Neural cell (in vitro differentiated cells): Measurements from ENCODE around the gene TMEM117. TPM values are rescaled to one million over a fixed set of nuclear protein-coding genes. Genes with fewer than 3 reads are reported as not detected.

Source experiments
- H2AFZ ChIP-seq: fragments of 200-600, 300-800 bp; sonication (generic), shearing (Covaris generic); 2 replicates; pipeline ENCODE4 v1.6.0; 2014; ENCODE audit warnings: low read depth, mild to moderate bottlenecking, antibody characterized with exemption, low read length, moderate library complexity
- H3F3A ChIP-seq: fragments of 200-600 bp; shearing (Covaris generic); 2 replicates; pipeline ENCODE4 v1.6.1; 2016; ENCODE audit warnings: mild to moderate bottlenecking, moderate library complexity, mixed read lengths, antibody characterized with exemption, low read length; ENCODE audit not compliant: insufficient read depth, poor library complexity, severe bottlenecking
- H3K27ac ChIP-seq: fragments of 200-600, 300-800 bp; sonication (generic), shearing (Covaris generic); 2 replicates; pipeline ENCODE4 v1.5.1; 2014; ENCODE audit warnings: mild to moderate bottlenecking, low read length, moderate library complexity
- H3K27me3 ChIP-seq: fragments of 300-800, 200-600 bp; sonication (generic), shearing (Covaris generic); 2 replicates; pipeline ENCODE4 v1.6.0; 2014; ENCODE audit warnings: mild to moderate bottlenecking, low read depth, low read length, moderate library complexity; ENCODE audit not compliant: insufficient read depth
- H3K36me3 ChIP-seq: fragments of 300-800, 200-600 bp; sonication (generic), shearing (Covaris generic); 2 replicates; pipeline ENCODE4 v1.5.1; 2014; ENCODE audit warnings: mild to moderate bottlenecking, antibody characterized with exemption, low read length, moderate library complexity; ENCODE audit not compliant: insufficient read depth
- H3K4me2 ChIP-seq: fragments of 300-800, 200-600 bp; sonication (generic), shearing (Covaris generic); 2 replicates; pipeline ENCODE4 v1.6.0; 2014; ENCODE audit warnings: mild to moderate bottlenecking, low read length
- H3K4me3 ChIP-seq: fragments of 300-800, 200-600 bp; sonication (generic), shearing (Covaris generic); 2 replicates; pipeline ENCODE4 v1.5.1; 2014; ENCODE audit warnings: mild to moderate bottlenecking, low read length, moderate library complexity
- H3K79me2 ChIP-seq: fragments of 200-600 bp; shearing (Covaris generic); replicated peaks from 2 replicates; pipeline ENCODE4 v1.6.0; 2014; ENCODE audit warnings: mild to moderate bottlenecking, low read length, moderate library complexity; ENCODE audit not compliant: insufficient read depth
- H3K9ac ChIP-seq: fragments of 300-800, 200-600 bp; sonication (generic), shearing (Covaris generic); 2 replicates; pipeline ENCODE4 v1.6.1; 2016; ENCODE audit warnings: mild to moderate bottlenecking, low read length, mixed read lengths
- H3K9me2 ChIP-seq: fragments of 200-600 bp; shearing (Covaris generic); 2 replicates; pipeline ENCODE4 v1.6.1; 2016; ENCODE audit warnings: mild to moderate bottlenecking, low read length, mixed read lengths; ENCODE audit not compliant: insufficient read depth
- H3K9me3 ChIP-seq: fragments of 200-600, 300-800 bp; sonication (generic), shearing (Covaris generic); 2 replicates; pipeline ENCODE4 v1.6.1; 2016; ENCODE audit warnings: mild to moderate bottlenecking, mixed run types, low read length, moderate library complexity, mixed read lengths
- H4K20me1 ChIP-seq: fragments of 200-600 bp; shearing (Covaris generic); 2 replicates; pipeline ENCODE4 v1.6.1; 2016; ENCODE audit warnings: mild to moderate bottlenecking, mixed run types; ENCODE audit not compliant: insufficient read depth
- EP300 ChIP-seq: fragments of 450-650 bp; conservative IDR thresholded peaks from 2 replicates; pipeline ENCODE4 v1.6.1; 2014; ENCODE audit warnings: antibody characterized with exemption, mild to moderate bottlenecking, moderate library complexity; ENCODE audit not compliant: poor library complexity, severe bottlenecking
- EZH2 ChIP-seq: fragments of 200-600, 300-800 bp; shearing (Covaris generic), sonication (generic); IDR thresholded peaks from 2 replicates; pipeline ENCODE4 v1.6.1; 2014; ENCODE audit warnings: antibody characterized with exemption, low read length, borderline replicate concordance, mild to moderate bottlenecking; ENCODE audit not compliant: insufficient read depth, poor library complexity, severe bottlenecking
- MXI1 ChIP-seq: fragments of 450-650 bp; conservative IDR thresholded peaks from 2 replicates; pipeline ENCODE4 v1.6.1; 2014; ENCODE audit warnings: antibody characterized with exemption, mild to moderate bottlenecking; ENCODE audit not compliant: poor library complexity, severe bottlenecking
- POLR2AphosphoS5 ChIP-seq: IDR thresholded peaks from 2 replicates; pipeline ENCODE4 v1.6.1; 2012
- RAD21 ChIP-seq: fragments of 450-650 bp; conservative IDR thresholded peaks from 2 replicates; pipeline ENCODE4 v1.6.1; 2014; ENCODE audit warnings: antibody characterized with exemption, mild to moderate bottlenecking, moderate library complexity
- SMC3 ChIP-seq: fragments of 450-650 bp; conservative IDR thresholded peaks from 2 replicates; pipeline ENCODE4 v1.6.1; 2014; ENCODE audit warnings: antibody characterized with exemption, mild to moderate bottlenecking, moderate library complexity; ENCODE audit not compliant: poor library complexity
- TAF1 ChIP-seq: IDR thresholded peaks from 2 replicates; pipeline ENCODE4 v1.6.1; 2012; ENCODE audit warnings: low read depth
- polyA plus RNA-seq: library from polyadenylated mRNA; depleted of rRNA; stranded (reverse); fragments of >200 nt; gene quantifications from 2 replicates; pipeline ENCODE4 v1.2.3, GENCODE V29; 2014
- TF ChIP-seq, protein P1 (sequence below): fragments of 450-650 bp; IDR thresholded peaks from 2 replicates; pipeline ENCODE4 v1.5.1; 2014; ENCODE audit warnings: antibody characterized with exemption, mild to moderate bottlenecking, moderate library complexity; ENCODE audit not compliant: poor library complexity, severe bottlenecking
- TF ChIP-seq, protein P2 (sequence below): IDR thresholded peaks from 2 replicates; pipeline ENCODE4 v1.6.1; 2012; ENCODE audit warnings: borderline replicate concordance

The TMEM117 gene
- polyA plus RNA-seq, 1 donor from 2014 or later: 5.3 TPM

DNA sequence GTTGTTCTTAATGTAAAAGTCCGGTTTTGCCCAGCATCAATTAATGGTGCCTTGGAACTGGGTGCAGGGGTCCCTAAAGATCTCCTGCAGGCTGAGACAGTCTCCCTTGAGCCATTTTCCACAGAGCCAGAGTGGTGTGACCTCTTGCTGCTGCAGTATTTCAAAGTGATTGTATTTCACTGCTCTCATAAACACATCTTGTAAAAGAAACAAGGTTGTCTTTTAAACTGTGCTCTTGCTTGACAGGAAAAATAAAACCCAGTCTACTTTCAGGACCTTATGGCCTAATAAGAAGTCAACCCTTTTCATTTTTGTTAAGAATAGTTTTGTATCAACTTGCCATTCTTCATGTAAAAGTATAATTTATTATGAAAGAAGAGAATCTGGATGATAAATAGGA lies 44.7 kb downstream of the TMEM117 start:
- no peaks in the 10 kb centered on the region for H3F3A ChIP-seq
- no peaks in the 10 kb centered on the region for H3K36me3 ChIP-seq
- H3K4me3 ChIP-seq: no peak overlapping the region
- no peaks in the 10 kb centered on the region for H3K9me3 ChIP-seq
- H2AFZ ChIP-seq: no peak overlapping the region
- no peaks in the 10 kb centered on the region for H3K27me3 ChIP-seq
- H3K4me2 ChIP-seq: no peak overlapping the region
- H3K27ac ChIP-seq: no peak overlapping the region
- H3K9me2 ChIP-seq: no peaks in the 10 kb centered on the region
- no peak overlapping the region for H3K9ac ChIP-seq
- no peaks in the 10 kb centered on the region for H4K20me1 ChIP-seq
- H3K79me2 ChIP-seq: no peaks in the 10 kb centered on the region
- TF ChIP-seq SMC3 (no peak), MXI1 (no peak), RAD21 (no peak)
- TF ChIP-seq, protein P1, sequence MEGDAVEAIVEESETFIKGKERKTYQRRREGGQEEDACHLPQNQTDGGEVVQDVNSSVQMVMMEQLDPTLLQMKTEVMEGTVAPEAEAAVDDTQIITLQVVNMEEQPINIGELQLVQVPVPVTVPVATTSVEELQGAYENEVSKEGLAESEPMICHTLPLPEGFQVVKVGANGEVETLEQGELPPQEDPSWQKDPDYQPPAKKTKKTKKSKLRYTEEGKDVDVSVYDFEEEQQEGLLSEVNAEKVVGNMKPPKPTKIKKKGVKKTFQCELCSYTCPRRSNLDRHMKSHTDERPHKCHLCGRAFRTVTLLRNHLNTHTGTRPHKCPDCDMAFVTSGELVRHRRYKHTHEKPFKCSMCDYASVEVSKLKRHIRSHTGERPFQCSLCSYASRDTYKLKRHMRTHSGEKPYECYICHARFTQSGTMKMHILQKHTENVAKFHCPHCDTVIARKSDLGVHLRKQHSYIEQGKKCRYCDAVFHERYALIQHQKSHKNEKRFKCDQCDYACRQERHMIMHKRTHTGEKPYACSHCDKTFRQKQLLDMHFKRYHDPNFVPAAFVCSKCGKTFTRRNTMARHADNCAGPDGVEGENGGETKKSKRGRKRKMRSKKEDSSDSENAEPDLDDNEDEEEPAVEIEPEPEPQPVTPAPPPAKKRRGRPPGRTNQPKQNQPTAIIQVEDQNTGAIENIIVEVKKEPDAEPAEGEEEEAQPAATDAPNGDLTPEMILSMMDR: no peak

DNA sequence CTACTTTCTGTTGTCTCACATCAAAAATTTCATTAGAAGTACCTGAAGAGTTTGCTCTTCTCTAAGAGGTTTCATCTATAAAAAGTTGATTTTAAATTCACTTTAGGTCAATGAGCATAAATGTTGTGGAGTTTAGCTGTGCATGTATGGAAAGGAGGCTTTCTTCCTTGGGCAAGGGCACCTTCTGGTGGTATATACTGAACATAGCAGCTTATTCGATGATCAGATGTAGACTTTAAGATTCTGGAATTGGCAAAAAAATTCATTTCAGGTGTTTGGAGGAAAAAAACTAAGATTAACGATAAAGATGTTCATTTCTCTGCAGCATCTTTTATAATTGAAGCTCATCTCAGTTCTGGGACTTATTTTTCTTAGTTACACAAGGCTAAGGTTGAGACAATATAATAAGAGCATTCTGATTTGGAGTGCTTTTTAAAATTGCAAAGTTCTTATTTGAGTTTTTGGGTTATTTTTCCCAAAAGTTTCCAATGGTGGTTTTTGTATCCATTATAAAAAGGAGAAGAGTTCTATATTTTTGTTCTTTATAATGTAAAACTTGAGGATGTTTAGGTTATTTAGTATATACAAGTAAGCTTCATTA lies 46.8 kb downstream of the TMEM117 start:
- Histone ChIP-seq H3K4me3 (no peak overlapping the region), H3K36me3 (no peaks in the 10 kb centered on the region)

More for the DNA sequence above, 46.8 kb downstream of the TMEM117 start:
- H3K27me3 ChIP-seq: no peaks in the 10 kb centered on the region
- H3K9me3 ChIP-seq: no peaks in the 10 kb centered on the region
- no peaks in the 10 kb centered on the region for H3F3A ChIP-seq
- H3K9ac ChIP-seq: no peak overlapping the region
- H3K79me2 ChIP-seq: no peaks in the 10 kb centered on the region
- TF ChIP-seq EP300: no peak
- peak; percentile 92 for TF ChIP-seq SMC3
- TF ChIP-seq, protein P2, sequence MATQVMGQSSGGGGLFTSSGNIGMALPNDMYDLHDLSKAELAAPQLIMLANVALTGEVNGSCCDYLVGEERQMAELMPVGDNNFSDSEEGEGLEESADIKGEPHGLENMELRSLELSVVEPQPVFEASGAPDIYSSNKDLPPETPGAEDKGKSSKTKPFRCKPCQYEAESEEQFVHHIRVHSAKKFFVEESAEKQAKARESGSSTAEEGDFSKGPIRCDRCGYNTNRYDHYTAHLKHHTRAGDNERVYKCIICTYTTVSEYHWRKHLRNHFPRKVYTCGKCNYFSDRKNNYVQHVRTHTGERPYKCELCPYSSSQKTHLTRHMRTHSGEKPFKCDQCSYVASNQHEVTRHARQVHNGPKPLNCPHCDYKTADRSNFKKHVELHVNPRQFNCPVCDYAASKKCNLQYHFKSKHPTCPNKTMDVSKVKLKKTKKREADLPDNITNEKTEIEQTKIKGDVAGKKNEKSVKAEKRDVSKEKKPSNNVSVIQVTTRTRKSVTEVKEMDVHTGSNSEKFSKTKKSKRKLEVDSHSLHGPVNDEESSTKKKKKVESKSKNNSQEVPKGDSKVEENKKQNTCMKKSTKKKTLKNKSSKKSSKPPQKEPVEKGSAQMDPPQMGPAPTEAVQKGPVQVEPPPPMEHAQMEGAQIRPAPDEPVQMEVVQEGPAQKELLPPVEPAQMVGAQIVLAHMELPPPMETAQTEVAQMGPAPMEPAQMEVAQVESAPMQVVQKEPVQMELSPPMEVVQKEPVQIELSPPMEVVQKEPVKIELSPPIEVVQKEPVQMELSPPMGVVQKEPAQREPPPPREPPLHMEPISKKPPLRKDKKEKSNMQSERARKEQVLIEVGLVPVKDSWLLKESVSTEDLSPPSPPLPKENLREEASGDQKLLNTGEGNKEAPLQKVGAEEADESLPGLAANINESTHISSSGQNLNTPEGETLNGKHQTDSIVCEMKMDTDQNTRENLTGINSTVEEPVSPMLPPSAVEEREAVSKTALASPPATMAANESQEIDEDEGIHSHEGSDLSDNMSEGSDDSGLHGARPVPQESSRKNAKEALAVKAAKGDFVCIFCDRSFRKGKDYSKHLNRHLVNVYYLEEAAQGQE: no peak
- no peak for TF ChIP-seq EZH2
- peak; percentile 95 for TF ChIP-seq RAD21
- no peak for TF ChIP-seq MXI1
- TF ChIP-seq, protein P1: peak; percentile 89
- TF ChIP-seq TAF1: no peak
- no peak for TF ChIP-seq POLR2AphosphoS5
- no peaks in the 10 kb centered on the region for H4K20me1 ChIP-seq
- H2AFZ ChIP-seq: no peak overlapping the region
- H3K4me2 ChIP-seq: no peak overlapping the region
- no peak overlapping the region for H3K27ac ChIP-seq
- no peaks in the 10 kb centered on the region for H3K9me2 ChIP-seq
